Measurements from ENCODE around the gene HOMER3.

GRCh38 chr19:18889949-18890745, 50.9 kb downstream of the HOMER3 start:
- TF ChIP-seq POLR2A (IDR thresholded peaks at IDR 0.05), result no peak
- TF ChIP-seq, protein P1, sequence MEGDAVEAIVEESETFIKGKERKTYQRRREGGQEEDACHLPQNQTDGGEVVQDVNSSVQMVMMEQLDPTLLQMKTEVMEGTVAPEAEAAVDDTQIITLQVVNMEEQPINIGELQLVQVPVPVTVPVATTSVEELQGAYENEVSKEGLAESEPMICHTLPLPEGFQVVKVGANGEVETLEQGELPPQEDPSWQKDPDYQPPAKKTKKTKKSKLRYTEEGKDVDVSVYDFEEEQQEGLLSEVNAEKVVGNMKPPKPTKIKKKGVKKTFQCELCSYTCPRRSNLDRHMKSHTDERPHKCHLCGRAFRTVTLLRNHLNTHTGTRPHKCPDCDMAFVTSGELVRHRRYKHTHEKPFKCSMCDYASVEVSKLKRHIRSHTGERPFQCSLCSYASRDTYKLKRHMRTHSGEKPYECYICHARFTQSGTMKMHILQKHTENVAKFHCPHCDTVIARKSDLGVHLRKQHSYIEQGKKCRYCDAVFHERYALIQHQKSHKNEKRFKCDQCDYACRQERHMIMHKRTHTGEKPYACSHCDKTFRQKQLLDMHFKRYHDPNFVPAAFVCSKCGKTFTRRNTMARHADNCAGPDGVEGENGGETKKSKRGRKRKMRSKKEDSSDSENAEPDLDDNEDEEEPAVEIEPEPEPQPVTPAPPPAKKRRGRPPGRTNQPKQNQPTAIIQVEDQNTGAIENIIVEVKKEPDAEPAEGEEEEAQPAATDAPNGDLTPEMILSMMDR (IDR thresholded peaks at IDR 0.05), result no peak

Measured in ovary (tissue), 3 donors.